ENCODE data around the gene SYT3. TPM values are rescaled to one million over a fixed set of nuclear protein-coding genes. Genes with fewer than 3 reads are reported as not detected.
A peak's percentile ranks its signal among the peaks of the same experiment; 100 is the strongest.

SYT3 gene
- polyA plus RNA-seq, 6 donors from 2014 or later = 0.11 TPM; not detected in 5

DNA sequence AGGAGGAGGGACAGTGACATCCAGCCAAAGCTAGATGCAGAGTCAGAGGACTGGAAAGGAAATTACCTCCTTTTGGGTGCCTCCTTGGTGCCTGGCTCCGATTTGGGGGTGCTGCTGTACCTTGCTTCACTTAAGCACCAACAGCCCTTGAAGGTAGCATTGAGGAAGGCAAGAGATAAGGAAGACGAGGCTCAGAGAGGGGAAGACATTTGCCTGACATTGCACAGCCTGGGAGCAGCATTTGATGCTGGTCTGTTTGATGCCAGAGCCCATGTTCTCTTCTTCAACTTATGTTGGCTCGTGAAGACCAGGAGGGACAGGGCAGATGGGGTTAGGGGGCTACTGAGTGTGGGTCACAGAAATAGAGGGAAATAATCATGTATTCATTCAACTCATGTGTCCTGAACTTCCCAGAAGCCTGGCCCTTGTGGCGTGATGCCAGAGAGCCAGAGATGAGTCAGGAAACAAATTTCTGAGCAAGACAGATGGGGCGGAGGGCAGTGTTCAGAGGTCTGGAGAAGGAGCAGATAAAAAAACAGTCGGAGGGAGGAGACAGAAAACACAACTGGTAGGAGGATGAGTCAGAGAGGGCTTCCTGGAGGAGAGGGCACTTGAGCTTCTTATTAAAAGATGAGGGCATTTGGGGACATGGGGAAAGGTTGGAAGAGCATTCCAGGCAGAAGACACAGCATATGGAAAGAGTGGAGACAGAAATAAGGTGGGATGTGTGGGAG lies 6.6 kb upstream of the SYT3 start:
- no peak overlapping the region for H3K4me3 Mint-ChIP-seq
- H3K4me1 Mint-ChIP-seq = peaks cover 0 to 8% (median 6%) of the 10 kb centered on the region in 3 donors
- peaks cover 20 to 29% (median 24%) of the 10 kb centered on the region in 3 donors for H3K27me3 Mint-ChIP-seq
- H3K9me3 Mint-ChIP-seq = peaks cover 3 to 11% (median 7%) of the 10 kb centered on the region in 7 donors
- peaks cover 0 to 7% of the 10 kb centered on the region in 2 donors for H3K36me3 Mint-ChIP-seq
- no peak overlapping the region for H3K27ac Mint-ChIP-seq
- no peak for ATAC-seq (ENCODE audit: low read depth in 2 of 2)
- no peak for DNase-seq

DNA sequence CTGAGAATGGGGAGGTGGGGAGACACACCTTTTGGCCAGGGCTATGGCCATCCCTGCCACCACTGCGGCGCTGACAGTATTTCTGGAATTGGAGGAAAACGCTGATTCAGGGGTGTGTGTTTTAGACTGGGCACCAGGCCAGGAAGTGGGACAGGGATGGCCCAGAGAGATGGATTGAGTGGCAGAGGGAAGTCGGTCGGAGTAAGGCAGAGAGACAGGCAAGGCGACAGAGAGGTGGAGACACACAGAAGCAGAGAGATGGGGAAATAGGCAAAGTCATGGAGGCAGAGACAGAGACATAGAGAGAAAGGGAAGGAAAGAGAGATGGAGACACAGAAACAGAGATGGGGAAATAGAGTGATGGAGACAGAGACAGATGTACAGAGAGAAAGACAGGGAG lies 5.4 kb upstream of the SYT3 start:
- H3K4me1 Mint-ChIP-seq = peaks cover 0 to 9% (median 6%) of the 10 kb centered on the region in 3 donors

DNA sequence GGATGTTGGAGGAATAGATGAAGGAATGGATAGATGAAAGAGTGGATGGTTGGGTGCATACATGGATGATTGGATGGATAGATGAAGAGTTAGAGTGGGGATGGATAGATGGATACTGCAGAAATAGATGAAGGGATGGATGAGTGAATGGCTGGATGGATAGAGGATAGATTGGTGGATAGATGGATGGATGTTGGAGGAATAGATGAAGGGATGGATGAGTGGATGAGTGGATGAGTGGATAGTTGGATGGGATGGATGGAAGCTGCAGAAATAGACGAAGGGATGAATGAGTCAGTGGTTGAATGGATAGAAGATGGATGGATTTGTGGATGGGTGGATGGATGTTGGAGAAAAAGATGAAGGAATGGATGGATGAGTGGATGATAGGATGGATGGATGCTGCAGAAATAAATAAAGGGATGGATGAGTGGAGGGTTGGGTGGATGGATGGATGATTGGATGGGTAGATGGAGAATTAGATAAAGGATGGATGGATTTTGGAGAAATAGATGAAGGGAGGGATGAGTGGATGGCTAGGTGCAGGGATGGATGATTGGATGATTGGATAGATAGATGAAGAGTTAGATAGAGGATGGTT lies 4.7 kb upstream of the SYT3 start:
- Mint-ChIP-seq H3K9me3 (peaks cover 0 to 11% (median 4%) of the 10 kb centered on the region in 7 donors), H3K36me3 (no peaks in the 10 kb centered on the region), H3K4me1 (peaks cover 0 to 12% (median 0%) of the 10 kb centered on the region in 3 donors), H3K27me3 (peaks cover 13 to 16% (median 14%) of the 10 kb centered on the region in 3 donors), H3K27ac (no peak overlapping the region), H3K4me3 (no peak overlapping the region)
- DNase-seq (no peak), ATAC-seq (ENCODE audit: low read depth in 2 of 2) (no peak)

More for the DNA sequence above, 5.4 kb upstream of the SYT3 start:
- H3K36me3 Mint-ChIP-seq = peaks cover 0 to 5% of the 10 kb centered on the region in 2 donors
- peaks cover 3 to 11% (median 7%) of the 10 kb centered on the region in 7 donors for H3K9me3 Mint-ChIP-seq
- peaks cover 16 to 22% (median 19%) of the 10 kb centered on the region in 3 donors for H3K27me3 Mint-ChIP-seq
- H3K4me3 Mint-ChIP-seq = no peak overlapping the region
- DNase-seq (no peak), ATAC-seq (ENCODE audit: low read depth in 2 of 2) (no peak)
- no peak overlapping the region for H3K27ac Mint-ChIP-seq

DNA sequence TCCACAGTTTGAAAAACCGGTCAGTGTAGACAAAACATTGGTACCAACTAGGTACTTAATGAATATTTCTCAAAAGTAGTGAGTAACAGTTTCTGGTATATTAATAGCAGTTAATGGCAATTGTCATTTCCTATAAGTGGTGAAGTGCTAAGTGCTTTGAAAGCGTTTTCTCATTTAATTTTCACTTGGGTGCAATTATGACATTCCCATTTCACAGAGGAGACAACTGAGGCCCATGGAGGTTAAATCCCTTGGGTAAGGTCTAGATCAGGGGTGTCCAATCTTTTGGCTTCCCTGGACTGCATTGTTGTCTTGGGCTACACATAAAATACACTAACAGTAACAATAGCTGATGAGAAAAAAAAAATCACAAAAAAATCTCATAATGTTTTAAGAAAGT lies 687 bp upstream of the SYT3 start:
- Mint-ChIP-seq H3K27ac (peak overlapping the region in 1 of 6 donors; percentile 56), H3K9me3 (peaks cover 0 to 16% (median 15%) of the 10 kb centered on the region in 7 donors), H3K27me3 (peaks cover 31 to 40% (median 32%) of the 10 kb centered on the region in 3 donors), H3K4me1 (peaks cover 10 to 13% (median 12%) of the 10 kb centered on the region in 3 donors), H3K4me3 (peak overlapping the region in 6 of 8 donors; percentile 14 to 72 (median 50)), H3K36me3 (peaks cover 0 to 29% of the 10 kb centered on the region in 2 donors)
- DNase-seq = no peak
- ATAC-seq (ENCODE audit: low read depth in 2 of 2) = no peak

DNA sequence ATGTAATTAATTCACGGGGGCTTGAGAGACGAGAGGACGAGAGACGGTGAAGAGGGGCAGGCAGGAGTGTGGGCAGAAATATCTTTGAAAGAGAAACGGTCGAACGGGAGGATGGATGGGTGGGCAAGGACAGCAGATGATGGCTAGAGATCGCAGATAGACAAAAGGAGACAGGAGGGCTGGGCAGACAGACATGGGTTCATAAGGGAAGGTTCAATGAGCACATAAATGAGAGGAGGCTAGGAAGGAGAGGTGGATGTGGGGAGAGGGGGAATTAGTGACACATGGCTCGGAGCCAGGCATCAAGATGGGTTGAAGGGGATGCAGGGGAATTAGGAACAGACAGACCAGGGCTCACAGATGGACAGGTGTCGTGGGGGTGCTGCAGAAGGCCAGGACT lies 1.1 kb downstream of the SYT3 start:
- peaks cover 0 to 37% of the 10 kb centered on the region in 2 donors for H3K36me3 Mint-ChIP-seq
- DNase-seq (no peak), ATAC-seq (ENCODE audit: low read depth in 2 of 2) (no peak)
- H3K4me1 Mint-ChIP-seq = peaks cover 10 to 13% (median 12%) of the 10 kb centered on the region in 3 donors
- H3K27ac Mint-ChIP-seq = peak overlapping the region in 2 of 6 donors; percentile 22 to 60
- peaks cover 0 to 32% (median 29%) of the 10 kb centered on the region in 7 donors for H3K9me3 Mint-ChIP-seq
- peaks cover 31 to 45% (median 32%) of the 10 kb centered on the region in 3 donors for H3K27me3 Mint-ChIP-seq
- H3K4me3 Mint-ChIP-seq = peak overlapping the region in 7 of 8 donors; percentile 55 to 90 (median 81)

DNA sequence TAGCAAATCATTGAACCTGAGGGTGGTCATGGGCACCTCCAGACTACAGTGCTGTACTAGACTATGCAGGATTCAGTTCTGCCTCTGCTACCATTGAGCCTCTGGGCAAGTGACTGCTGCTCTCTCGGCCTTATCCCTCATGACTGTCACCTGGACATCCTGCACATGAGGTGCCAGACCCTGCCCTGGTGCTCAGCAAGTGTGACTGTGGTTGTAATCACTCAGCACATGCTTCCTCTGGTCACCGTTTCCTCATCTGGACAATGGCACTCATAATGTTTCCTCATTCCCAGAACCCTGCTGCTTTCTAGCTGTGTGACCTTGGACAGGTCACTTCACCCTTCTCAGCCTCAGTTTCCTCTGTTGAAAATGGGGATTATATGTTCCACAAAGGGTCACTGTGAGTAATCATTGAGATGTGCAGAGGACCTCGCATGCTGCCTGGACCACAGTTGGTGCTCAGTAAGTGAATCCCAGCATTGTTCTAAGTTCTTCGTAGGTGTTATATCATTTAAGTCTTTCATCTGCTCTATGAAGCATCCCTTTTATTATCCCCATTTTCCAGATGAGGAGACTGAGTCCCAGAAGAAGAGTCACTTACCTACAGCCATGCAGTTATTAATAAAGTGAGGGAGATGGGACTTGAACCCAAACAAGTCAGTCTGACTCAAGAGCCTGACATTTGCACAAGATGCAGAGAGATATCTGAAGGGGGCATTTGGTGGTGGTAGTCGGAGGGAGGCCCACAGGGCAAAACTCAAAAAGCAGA lies 3.2 kb downstream of the SYT3 start:
- no peak overlapping the region for H3K27ac Mint-ChIP-seq
- H3K4me1 Mint-ChIP-seq = peaks cover 10 to 13% (median 12%) of the 10 kb centered on the region in 3 donors
- peaks cover 39 to 52% (median 41%) of the 10 kb centered on the region in 3 donors for H3K27me3 Mint-ChIP-seq
- peaks cover 0 to 43% of the 10 kb centered on the region in 2 donors for H3K36me3 Mint-ChIP-seq
- no peak for ATAC-seq (ENCODE audit: low read depth in 2 of 2)
- H3K9me3 Mint-ChIP-seq = peaks cover 3 to 45% (median 41%) of the 10 kb centered on the region in 7 donors
- peak overlapping the region in 1 of 8 donors; percentile 35 for H3K4me3 Mint-ChIP-seq
- no peak for DNase-seq

DNA sequence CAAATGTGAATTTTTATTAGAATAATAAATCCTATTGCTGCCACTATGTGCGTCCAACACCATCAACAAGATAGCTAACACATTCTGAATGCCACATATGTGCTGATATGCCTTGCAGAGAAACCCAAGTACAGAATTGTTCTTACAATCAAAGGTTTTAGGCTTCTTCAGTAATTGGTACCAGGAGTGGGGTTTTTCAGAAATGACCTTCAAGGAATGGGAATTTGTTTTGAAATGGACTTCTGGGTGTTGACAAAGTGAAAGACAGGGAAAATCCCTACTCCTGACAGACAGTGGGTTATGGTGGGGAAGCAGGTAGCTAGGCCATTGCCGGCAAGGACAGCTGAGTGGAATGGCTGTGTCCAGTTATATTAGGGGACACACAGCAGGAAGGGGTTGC lies 5.7 kb downstream of the SYT3 start:
- peaks cover 3 to 45% (median 41%) of the 10 kb centered on the region in 7 donors for H3K9me3 Mint-ChIP-seq
- ATAC-seq (ENCODE audit: low read depth in 2 of 2) = no peak
- peaks cover 6 to 10% (median 6%) of the 10 kb centered on the region in 3 donors for H3K4me1 Mint-ChIP-seq
- H3K27me3 Mint-ChIP-seq = peaks cover 42 to 58% (median 49%) of the 10 kb centered on the region in 3 donors
- no peak for DNase-seq
- peak overlapping the region in 1 of 6 donors; percentile 79 for H3K27ac Mint-ChIP-seq
- no peak overlapping the region for H3K4me3 Mint-ChIP-seq
- H3K36me3 Mint-ChIP-seq = peaks cover 0 to 43% of the 10 kb centered on the region in 2 donors

DNA sequence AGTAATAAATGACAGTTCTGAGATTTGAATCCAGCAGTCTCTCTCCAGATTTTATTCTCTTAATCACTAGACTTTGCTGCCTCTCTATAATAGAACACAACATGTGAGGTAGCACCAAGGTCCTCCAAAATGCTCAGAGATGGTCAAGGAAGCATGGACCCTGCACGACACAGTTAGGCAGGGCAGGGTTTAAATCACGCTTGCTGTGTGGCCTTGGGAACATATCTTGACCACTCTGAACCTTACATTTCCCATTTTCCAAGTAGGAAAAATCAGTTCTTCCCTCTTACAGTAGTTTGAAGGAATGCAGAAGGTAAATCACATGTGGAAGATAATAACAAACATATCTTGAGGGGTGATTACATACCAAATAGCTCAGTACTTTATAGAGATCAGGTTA lies 6.3 kb downstream of the SYT3 start:
- Mint-ChIP-seq H3K27me3 (peaks cover 39 to 55% (median 47%) of the 10 kb centered on the region in 3 donors), H3K27ac (no peak overlapping the region), H3K4me1 (peaks cover under 1 to 4% (median 2%) of the 10 kb centered on the region in 3 donors), H3K9me3 (peaks cover 3 to 45% (median 41%) of the 10 kb centered on the region in 7 donors), H3K36me3 (peaks cover 0 to 37% of the 10 kb centered on the region in 2 donors), H3K4me3 (no peak overlapping the region)
- no peak for DNase-seq
- ATAC-seq (ENCODE audit: low read depth in 2 of 2) = no peak

DNA sequence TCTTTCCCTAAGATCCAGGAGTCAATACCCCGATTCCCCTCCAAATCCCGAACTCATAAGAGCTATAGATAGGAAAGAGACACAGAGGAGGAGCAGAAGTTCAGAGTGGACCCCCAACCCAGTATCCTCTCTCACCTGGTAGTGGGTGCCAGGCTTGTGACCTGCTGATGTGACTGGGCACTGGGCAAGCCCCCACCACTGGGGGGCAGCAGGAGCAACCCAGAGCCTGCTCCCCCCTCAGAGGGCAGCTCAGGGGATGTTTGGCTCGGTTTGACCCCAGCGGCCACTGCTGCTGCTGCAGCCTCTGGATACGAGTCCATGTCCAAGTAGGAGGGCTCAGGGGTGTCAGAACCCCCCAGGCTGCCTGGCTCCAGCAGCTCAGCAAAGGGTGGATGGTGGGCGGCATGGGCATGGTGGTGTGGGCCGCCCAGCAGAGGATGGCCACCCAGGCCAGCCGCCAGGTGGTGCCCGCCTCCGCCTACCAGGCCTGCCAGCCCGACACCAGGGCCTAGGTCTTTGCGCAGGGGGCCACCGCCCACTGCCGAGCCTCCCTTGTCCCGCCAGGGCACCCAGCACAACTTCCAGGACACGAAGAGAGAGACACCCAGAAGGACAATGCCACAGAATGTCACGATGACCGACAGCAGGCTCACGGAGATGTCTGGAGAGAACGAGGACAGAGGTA lies 7.4 kb downstream of the SYT3 start:
- ATAC-seq (ENCODE audit: low read depth in 2 of 2) (no peak), DNase-seq (no peak)
- peaks cover 0 to 26% of the 10 kb centered on the region in 2 donors for H3K36me3 Mint-ChIP-seq
- H3K4me1 Mint-ChIP-seq = no peaks in the 10 kb centered on the region
- peaks cover 3 to 46% (median 38%) of the 10 kb centered on the region in 7 donors for H3K9me3 Mint-ChIP-seq
- H3K27ac Mint-ChIP-seq = no peak overlapping the region
- H3K27me3 Mint-ChIP-seq = peaks cover 33 to 48% (median 47%) of the 10 kb centered on the region in 3 donors
- no peak overlapping the region for H3K4me3 Mint-ChIP-seq

DNA sequence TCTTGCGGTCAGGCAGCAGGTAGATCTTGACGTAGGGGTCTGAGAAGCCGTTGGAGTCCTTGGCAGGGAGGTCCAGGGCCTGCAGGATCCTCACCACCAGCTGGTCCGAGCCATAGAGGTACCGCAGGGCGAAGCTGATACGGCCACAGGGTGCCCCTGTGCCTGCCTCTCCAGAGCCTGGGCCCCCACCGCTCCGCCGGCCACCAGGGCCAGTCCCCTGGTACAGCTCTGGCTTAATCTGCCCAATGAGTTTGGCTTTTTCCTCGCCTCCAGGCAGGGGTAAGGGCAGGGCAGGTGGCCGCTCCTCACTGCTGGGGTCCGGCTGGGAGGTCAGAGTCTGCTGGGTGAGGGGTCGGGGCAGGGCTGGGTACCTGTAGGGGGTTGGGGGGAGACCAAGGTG lies 9.9 kb downstream of the SYT3 start:
- DNase-seq = no peak
- Mint-ChIP-seq H3K27ac (no peak overlapping the region), H3K27me3 (peaks cover 32 to 50% (median 33%) of the 10 kb centered on the region in 3 donors), H3K9me3 (peaks cover 3 to 25% (median 21%) of the 10 kb centered on the region in 7 donors), H3K36me3 (peaks cover 0 to 14% of the 10 kb centered on the region in 2 donors), H3K4me1 (no peaks in the 10 kb centered on the region), H3K4me3 (no peak overlapping the region)
- ATAC-seq (ENCODE audit: low read depth in 2 of 2) = no peak

DNA sequence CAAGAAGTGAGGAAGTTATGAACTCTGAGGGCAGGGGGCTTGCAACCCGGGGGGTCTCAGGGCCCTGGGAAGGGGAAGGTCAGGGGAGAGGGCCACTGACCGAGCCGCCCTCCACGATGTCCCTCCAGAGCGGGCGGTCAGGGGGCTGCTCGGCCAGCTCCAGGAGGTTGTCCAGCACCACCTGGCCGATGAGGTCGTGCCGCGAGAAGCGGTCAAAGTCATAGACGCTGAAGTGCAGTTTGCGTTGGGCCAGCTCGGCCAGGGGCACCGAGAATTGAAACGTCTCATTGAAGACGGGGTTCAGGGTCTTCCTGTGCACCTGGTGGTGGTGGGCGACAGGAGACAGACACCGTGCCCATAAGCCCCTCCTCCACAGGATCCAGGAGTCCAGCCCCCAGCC lies 10.5 kb downstream of the SYT3 start:
- DNase-seq (no peak), ATAC-seq (ENCODE audit: low read depth in 2 of 2) (no peak)
- Mint-ChIP-seq H3K9me3 (peaks cover 3 to 20% (median 17%) of the 10 kb centered on the region in 7 donors), H3K4me1 (no peaks in the 10 kb centered on the region), H3K27ac (no peak overlapping the region), H3K27me3 (peaks cover 32 to 50% (median 33%) of the 10 kb centered on the region in 3 donors), H3K36me3 (peaks cover 0 to 12% of the 10 kb centered on the region in 2 donors), H3K4me3 (no peak overlapping the region)

DNA sequence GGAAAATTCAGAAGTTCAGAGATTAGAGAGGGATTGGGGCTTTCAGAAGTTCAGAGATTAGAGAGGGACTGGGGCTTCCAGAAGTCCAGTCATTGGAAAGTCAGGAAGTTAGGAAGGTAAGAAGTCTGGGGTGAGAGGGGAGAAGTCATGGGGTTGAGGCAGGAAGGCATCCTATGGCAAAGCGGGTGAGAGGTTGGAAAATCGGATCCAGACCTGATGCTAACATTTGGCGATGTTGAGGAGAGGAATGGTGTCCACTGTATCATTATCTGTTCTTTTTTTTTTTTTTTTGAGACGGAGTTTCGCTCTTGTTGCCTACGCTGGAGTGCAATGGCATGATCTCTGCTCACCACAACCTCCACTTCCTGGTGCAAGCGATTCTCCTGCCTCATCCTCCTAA lies 11.1 kb downstream of the SYT3 start:
- Mint-ChIP-seq H3K4me3 (no peak overlapping the region), H3K27me3 (peaks cover 31 to 50% (median 33%) of the 10 kb centered on the region in 3 donors), H3K27ac (peak overlapping the region in 1 of 6 donors; percentile 58), H3K36me3 (peaks cover 0 to 6% of the 10 kb centered on the region in 2 donors), H3K4me1 (no peaks in the 10 kb centered on the region), H3K9me3 (peaks cover 3 to 14% (median 11%) of the 10 kb centered on the region in 7 donors)
- DNase-seq = no peak
- ATAC-seq (ENCODE audit: low read depth in 2 of 2) = no peak

Data from naive B cell (primary cell).